ENCODE results near the gene ISCU. TPM values are rescaled to one million over a fixed set of nuclear protein-coding genes. Genes with fewer than 3 reads are reported as not detected.

Gene ISCU
- total RNA-seq, 1 donor from 2014 or later: 74.9 TPM

DNA sequence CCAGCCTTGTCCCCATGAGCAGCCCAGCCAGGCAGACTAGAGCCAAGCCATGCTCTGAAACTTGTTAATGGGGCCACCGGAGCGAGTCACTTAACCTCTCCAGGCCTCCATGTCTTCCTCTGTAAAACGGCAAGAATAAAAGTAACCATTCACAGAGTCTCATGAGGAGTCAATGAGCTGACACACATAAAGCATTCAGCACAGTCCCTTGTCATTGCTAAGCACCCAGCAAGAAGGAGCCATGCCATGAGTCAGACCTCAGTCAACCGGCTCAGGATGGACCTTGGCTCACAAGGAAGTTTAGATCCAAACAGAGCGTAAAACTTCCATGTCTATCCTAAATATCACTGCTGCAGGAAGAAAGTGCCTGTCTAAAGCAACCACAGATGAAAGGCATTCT lies 36.7 kb upstream of the ISCU start:
- H3K9me3 Mint-ChIP-seq: no peaks in the 10 kb centered on the region
- intact Hi-C loops (cut with micrococcal nuclease): no loop called here
- DNase-seq (ENCODE audit: low spot score): no peak
- no peak overlapping the region for H3K4me3 Mint-ChIP-seq
- peaks cover 50% of the 10 kb centered on the region for H3K36me3 Mint-ChIP-seq (ENCODE audit: low read depth)
- H3K4me1 Mint-ChIP-seq (ENCODE audit: low read depth): peaks cover 10% of the 10 kb centered on the region
- peak overlapping the region; percentile 20 for H3K27ac Mint-ChIP-seq
- H3K27me3 Mint-ChIP-seq (ENCODE audit: insufficient read depth): no peaks in the 10 kb centered on the region

DNA sequence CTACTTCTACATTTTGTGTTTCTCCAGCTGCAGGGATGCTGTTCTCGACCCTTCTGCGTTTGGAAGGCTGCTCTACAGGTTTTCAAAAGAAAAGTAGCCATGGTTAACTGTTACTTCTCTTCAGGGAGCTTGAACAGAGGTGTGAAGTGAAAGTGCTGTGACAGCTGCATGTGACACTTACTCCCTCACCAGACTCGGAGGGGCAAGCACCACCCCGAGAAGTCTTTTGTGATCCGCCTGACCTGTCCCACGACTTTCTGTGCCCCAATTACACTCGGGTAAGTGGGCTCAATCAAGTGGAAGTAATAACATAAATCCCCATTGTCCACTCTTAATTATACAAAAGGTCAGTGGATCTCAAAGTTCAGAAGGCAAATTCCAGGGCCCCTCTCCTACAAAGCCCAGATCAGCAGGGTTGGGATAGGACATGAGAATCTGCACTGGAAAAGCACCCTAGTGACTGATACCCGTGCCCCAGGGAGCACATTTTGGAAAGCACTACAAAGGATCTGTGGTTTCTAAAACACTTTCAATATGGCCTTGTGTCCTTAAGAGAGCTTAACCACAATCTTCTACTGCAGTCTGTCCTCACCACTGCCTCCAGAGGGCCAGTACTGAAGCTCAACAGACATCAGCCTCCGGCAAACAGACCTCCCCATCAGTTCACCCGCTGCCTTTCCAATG lies 35.8 kb upstream of the ISCU start:
- Mint-ChIP-seq H3K27ac (peak overlapping the region; percentile 38), H3K36me3 (ENCODE audit: low read depth) (peaks cover 48% of the 10 kb centered on the region), H3K4me3 (no peak overlapping the region), H3K4me1 (ENCODE audit: low read depth) (peaks cover 10% of the 10 kb centered on the region), H3K27me3 (ENCODE audit: insufficient read depth) (no peaks in the 10 kb centered on the region), H3K9me3 (no peaks in the 10 kb centered on the region)
- intact Hi-C loops (cut with micrococcal nuclease): no loop called here
- DNase-seq (ENCODE audit: low spot score): no peak

DNA sequence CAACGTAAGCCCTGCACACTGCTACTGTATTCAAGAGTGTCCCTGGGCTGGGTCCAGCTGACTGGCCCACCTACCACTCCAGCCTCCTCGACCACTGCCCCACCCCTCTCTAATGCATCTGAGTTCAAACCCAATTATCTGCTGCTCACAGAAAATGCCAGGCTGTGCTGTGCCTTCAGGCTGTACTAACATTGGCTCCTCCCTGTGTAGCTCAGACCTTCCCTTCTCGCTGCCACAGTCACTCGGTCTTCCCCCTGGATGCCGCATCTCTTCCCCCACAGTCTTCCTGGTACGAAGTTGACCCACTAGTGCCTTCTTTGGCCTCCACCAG lies 35.3 kb upstream of the ISCU start:
- peaks cover 45% of the 10 kb centered on the region for H3K36me3 Mint-ChIP-seq (ENCODE audit: low read depth)
- H3K4me3 Mint-ChIP-seq: no peak overlapping the region
- no peaks in the 10 kb centered on the region for H3K27me3 Mint-ChIP-seq (ENCODE audit: insufficient read depth)
- no peak for DNase-seq (ENCODE audit: low spot score)
- intact Hi-C loops (cut with micrococcal nuclease): no loop called here
- H3K9me3 Mint-ChIP-seq: no peaks in the 10 kb centered on the region
- peak overlapping the region; percentile 38 for H3K27ac Mint-ChIP-seq
- peaks cover 10% of the 10 kb centered on the region for H3K4me1 Mint-ChIP-seq (ENCODE audit: low read depth)

DNA sequence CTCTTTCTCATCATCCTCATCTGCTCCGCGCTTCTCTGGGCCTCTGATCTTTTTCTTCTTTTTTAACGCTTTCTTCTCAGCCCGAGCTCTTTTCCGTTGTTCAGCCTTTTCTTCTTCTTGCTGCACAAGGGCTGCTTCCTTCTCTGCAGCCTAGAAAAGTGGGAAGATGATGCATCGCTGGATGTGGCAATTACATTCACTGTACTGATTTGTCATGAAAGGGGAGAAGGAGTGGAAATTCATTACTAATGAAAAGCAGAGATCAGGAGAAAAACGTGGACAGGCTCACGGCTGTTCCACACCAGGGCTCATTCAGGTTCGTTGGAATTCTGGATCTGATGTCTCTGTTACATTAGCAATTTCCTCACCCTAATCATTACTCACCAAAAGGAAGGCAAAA lies 32.2 kb upstream of the ISCU start:
- intact Hi-C loops (cut with micrococcal nuclease): no loop called here
- H3K27me3 Mint-ChIP-seq (ENCODE audit: insufficient read depth): no peaks in the 10 kb centered on the region
- H3K4me3 Mint-ChIP-seq: no peak overlapping the region
- H3K27ac Mint-ChIP-seq: no peak overlapping the region
- H3K4me1 Mint-ChIP-seq (ENCODE audit: low read depth): peaks cover 10% of the 10 kb centered on the region
- H3K36me3 Mint-ChIP-seq (ENCODE audit: low read depth): peaks cover 42% of the 10 kb centered on the region
- no peak for DNase-seq (ENCODE audit: low spot score)
- no peaks in the 10 kb centered on the region for H3K9me3 Mint-ChIP-seq

DNA sequence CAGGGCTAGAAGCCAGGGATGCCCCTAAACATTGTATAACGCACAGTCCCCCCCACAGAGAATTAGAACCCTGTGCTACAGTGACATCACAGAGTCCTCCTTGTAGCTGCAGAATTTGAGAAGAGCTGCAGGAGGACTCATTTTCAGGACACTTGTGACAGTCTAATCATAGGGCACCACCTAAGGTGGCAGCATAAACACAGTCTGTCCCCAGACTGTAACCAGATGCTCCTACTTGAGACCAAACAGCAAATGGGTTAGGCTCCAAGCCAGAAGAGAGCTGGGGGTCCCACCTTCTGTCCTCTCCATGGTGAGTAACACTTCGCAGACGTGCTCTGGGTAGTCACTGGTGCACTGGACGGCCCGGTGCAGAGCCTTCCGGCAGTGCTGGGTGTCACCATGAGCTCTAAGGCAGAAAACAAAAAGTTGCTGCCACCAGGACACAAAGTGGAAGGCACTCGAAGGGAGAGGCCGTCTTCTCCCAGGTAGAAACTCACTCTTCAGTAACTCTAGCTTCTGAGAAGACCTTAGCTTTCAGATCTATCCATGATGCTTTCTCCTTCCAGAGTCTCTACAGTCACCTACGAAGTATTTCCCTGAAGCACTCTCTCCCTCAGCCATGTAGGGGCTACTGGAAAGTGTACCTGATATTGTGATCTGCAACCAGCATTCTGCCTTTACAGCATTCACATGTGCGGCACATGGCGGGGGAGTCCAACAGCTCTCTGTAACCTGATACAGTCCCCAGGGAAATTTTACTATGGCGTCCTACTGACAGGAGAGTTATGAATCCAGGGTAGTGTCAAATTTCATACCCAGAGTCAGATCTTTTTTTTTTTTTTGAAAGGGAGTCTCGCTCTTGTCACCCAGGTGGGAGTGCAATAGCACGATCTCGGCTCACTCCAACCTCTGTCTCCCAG lies 30.2 kb upstream of the ISCU start:
- Mint-ChIP-seq H3K9me3 (no peaks in the 10 kb centered on the region), H3K4me3 (no peak overlapping the region)

DNA sequence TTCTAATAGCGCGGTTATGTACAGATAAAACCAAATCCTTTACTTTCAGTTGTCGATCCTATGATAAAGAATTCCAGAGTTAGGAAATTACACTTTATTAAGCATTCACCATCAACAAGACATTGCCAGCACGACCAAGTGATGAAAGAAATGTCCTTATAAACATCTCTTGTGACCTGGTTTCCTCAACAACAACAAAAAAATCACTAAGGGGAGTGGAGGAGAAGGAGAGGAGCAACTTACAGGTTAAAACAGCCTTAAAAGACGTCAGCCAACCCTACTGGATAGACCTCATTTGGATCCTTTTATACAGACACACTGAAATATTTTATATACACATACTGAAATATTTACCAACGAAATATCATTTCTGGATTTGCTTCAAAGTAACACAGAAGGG lies 24.2 kb upstream of the ISCU start:
- Mint-ChIP-seq H3K4me3 (no peak overlapping the region), H3K36me3 (ENCODE audit: low read depth) (peaks cover 43% of the 10 kb centered on the region), H3K27me3 (ENCODE audit: insufficient read depth) (no peaks in the 10 kb centered on the region), H3K4me1 (ENCODE audit: low read depth) (peaks cover 12% of the 10 kb centered on the region), H3K27ac (no peak overlapping the region), H3K9me3 (no peaks in the 10 kb centered on the region)
- intact Hi-C loops (cut with micrococcal nuclease): no loop called here
- DNase-seq (ENCODE audit: low spot score): no peak

More for the DNA sequence above, 30.2 kb upstream of the ISCU start:
- no peak for DNase-seq (ENCODE audit: low spot score)
- intact Hi-C loops (cut with micrococcal nuclease): no loop called here
- no peak overlapping the region for H3K27ac Mint-ChIP-seq
- no peaks in the 10 kb centered on the region for H3K27me3 Mint-ChIP-seq (ENCODE audit: insufficient read depth)
- H3K4me1 Mint-ChIP-seq (ENCODE audit: low read depth): peaks cover 4% of the 10 kb centered on the region
- peaks cover 41% of the 10 kb centered on the region for H3K36me3 Mint-ChIP-seq (ENCODE audit: low read depth)

DNA sequence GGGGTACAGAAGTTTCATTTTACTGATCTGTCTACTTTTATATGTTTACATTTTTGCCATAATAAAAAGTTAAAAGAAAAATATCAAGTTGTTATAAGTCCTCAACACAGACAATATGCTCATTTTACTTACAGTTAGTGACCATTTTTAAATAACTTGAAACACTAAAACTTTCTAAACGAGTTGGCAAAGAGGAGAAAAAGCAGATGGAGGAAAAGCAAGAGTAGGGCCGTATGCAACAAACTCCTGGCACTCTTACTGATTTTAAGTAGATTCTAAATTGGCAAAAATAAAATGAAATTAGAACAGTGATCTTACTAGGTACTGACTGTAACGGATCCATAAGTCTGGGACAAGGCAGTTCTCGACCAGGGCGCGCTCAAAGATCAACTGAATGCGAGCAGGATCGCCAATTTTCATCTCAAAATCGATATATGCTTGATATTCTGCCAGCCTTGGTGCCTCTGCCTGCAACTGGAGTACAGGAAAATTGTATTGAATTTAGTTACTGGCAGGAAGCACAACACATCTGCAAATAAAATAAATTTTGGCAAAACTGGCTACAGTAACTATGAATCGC lies 23.7 kb upstream of the ISCU start:
- Mint-ChIP-seq H3K36me3 (ENCODE audit: low read depth) (peaks cover 49% of the 10 kb centered on the region), H3K27me3 (ENCODE audit: insufficient read depth) (no peaks in the 10 kb centered on the region), H3K9me3 (no peaks in the 10 kb centered on the region), H3K4me1 (ENCODE audit: low read depth) (peaks cover 13% of the 10 kb centered on the region), H3K4me3 (no peak overlapping the region), H3K27ac (no peak overlapping the region)
- no peak for DNase-seq (ENCODE audit: low spot score)
- intact Hi-C loops (cut with micrococcal nuclease): no loop called here

DNA sequence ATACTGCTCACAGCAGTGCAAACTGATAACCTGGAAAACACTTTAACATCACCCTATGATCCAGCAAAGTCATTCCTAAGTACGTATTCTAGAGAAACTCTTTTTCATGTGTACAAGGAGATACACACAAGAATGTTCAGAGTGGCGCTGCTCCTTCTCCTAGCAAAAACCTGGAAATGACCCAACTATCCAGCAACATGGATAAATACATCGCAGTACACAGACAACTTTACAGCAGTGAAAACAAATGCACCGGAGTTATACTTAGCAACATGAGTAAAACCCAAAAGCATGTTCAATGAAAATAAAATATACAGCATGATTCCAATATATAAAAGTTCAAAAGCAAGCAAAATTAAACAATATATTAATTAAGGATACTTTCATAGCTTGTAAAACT lies 20.1 kb upstream of the ISCU start:
- intact Hi-C loops (cut with micrococcal nuclease): no loop called here
- peaks cover 47% of the 10 kb centered on the region for H3K36me3 Mint-ChIP-seq (ENCODE audit: low read depth)
- no peak overlapping the region for H3K27ac Mint-ChIP-seq
- no peak for DNase-seq (ENCODE audit: low spot score)
- no peak overlapping the region for H3K4me3 Mint-ChIP-seq
- peaks cover 26% of the 10 kb centered on the region for H3K4me1 Mint-ChIP-seq (ENCODE audit: low read depth)
- no peaks in the 10 kb centered on the region for H3K27me3 Mint-ChIP-seq (ENCODE audit: insufficient read depth)
- H3K9me3 Mint-ChIP-seq: no peaks in the 10 kb centered on the region

DNA sequence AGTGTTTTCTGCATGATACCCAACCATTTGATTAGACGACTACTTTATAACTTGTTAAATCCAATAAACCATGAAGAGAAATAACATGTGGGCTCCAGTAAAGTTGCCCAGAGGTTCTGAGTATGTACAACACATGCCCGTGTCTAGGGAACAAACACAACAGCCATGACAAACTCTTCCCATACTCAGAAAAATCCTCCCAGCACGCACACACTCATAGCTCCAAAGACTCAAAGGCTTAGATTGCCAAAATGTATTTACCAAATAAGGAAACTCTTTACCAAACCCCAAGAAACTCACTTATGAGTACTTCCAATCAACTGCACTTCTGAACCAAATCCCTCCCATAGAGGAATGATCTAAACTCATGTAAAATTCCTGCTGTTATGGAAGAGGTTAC lies 18.7 kb upstream of the ISCU start:
- Mint-ChIP-seq H3K27me3 (ENCODE audit: insufficient read depth) (no peaks in the 10 kb centered on the region), H3K36me3 (ENCODE audit: low read depth) (peaks cover 46% of the 10 kb centered on the region), H3K4me1 (ENCODE audit: low read depth) (peaks cover 26% of the 10 kb centered on the region), H3K9me3 (no peaks in the 10 kb centered on the region), H3K27ac (no peak overlapping the region), H3K4me3 (no peak overlapping the region)
- intact Hi-C loops (cut with micrococcal nuclease): no loop called here
- DNase-seq (ENCODE audit: low spot score): no peak

DNA sequence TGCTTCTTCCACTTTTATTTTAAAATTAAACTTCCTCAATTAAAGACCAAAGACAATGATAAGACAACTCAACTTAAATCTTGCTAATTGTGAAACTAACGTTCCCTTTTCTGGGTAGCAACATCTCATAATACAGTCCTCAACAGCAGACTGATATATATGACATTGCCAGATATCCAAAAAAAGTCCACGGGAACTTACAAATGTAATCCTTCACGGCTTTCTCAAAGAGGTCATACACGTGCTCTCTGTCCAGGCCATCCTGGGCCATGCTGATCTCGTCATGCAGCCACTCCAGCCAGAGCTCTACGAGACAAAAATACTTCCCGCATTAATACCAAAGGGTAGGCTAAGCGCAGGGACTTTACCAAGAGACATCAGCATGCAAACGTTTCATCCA lies 14.7 kb upstream of the ISCU start:
- Mint-ChIP-seq H3K36me3 (ENCODE audit: low read depth) (peaks cover 44% of the 10 kb centered on the region), H3K4me3 (no peak overlapping the region), H3K4me1 (ENCODE audit: low read depth) (peaks cover 34% of the 10 kb centered on the region), H3K27me3 (ENCODE audit: insufficient read depth) (no peaks in the 10 kb centered on the region), H3K9me3 (no peaks in the 10 kb centered on the region), H3K27ac (no peak overlapping the region)
- DNase-seq (ENCODE audit: low spot score): no peak
- intact Hi-C loops (cut with micrococcal nuclease): no loop called here

DNA sequence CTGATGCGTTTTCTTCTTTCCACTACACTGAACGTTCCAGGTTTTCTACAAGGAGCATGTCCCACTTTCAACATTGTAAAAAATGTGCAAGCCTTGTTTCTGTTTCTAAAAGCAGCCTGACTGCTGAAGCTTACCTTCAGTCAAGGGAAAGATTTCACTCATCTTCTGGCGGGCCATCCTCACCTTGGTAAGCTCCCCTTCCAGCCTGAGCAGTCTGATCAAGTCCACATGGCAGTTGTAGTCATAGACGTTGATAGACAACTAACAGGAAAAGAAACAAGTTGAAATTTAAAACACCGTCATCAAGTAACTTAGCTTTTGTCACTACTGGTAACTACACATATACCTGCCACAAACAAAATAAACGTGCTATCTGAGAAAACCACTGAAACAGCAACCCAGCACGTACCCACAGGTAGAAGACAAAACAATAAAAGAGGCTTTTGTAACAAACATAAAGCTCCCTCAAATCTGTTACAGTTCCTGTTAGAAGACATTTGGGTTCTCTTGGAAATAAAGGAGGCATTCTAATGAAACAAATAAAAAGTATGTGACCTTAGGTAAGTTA lies 13.4 kb upstream of the ISCU start:
- H3K36me3 Mint-ChIP-seq (ENCODE audit: low read depth): peaks cover 35% of the 10 kb centered on the region
- H3K4me3 Mint-ChIP-seq: no peak overlapping the region
- H3K27me3 Mint-ChIP-seq (ENCODE audit: insufficient read depth): no peaks in the 10 kb centered on the region
- no peak for DNase-seq (ENCODE audit: low spot score)
- no peak overlapping the region for H3K27ac Mint-ChIP-seq
- peaks cover 43% of the 10 kb centered on the region for H3K4me1 Mint-ChIP-seq (ENCODE audit: low read depth)
- no peaks in the 10 kb centered on the region for H3K9me3 Mint-ChIP-seq
- intact Hi-C loops (cut with micrococcal nuclease): no loop called here

DNA sequence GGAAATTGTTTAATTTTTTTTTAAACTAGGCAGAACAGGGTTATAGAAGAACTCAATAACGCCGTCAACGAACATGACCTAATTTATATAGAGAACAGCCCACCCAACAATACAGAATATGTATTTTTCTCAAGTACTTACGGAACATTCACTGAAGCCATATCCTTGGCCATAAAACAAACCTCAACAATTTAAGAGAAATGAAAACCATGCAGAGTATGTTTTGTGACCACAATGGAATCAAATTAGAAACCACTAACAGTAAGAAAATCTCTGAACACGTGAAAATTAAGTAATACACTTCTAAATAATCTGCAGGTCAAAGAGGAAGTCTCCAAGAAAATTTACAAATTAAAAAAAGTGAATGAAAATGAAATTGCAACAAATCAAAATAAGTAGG lies 10.9 kb upstream of the ISCU start:
- intact Hi-C loops (cut with micrococcal nuclease): no loop called here
- no peak overlapping the region for H3K27ac Mint-ChIP-seq

DNA sequence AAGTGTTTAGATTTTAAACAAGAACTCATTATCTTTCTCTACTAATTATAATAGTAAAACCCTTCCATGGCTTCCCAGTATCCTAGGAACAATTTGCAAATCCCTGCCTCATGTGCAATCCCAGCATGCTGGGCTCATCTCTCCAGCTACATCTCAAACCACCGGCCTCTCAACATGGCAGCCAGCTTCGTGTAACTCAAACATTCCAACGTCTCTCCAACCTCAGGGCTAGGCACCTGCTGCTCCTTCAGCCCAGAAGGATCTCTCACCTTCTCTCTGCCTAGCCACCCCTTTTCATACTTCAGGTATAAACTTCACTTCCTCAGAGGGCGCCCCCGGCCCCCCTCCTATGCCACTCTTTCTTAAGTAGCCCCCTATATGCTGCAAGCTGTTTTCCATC lies 8.6 kb upstream of the ISCU start:
- DNase-seq (ENCODE audit: low spot score): no peak
- Mint-ChIP-seq H3K4me1 (ENCODE audit: low read depth) (peaks cover 69% of the 10 kb centered on the region), H3K27ac (no peak overlapping the region), H3K4me3 (no peak overlapping the region), H3K27me3 (ENCODE audit: insufficient read depth) (no peaks in the 10 kb centered on the region), H3K9me3 (no peaks in the 10 kb centered on the region), H3K36me3 (ENCODE audit: low read depth) (peaks cover 21% of the 10 kb centered on the region)
- intact Hi-C loops (cut with micrococcal nuclease): no loop called here

More for the DNA sequence above, 10.9 kb upstream of the ISCU start:
- Mint-ChIP-seq H3K4me1 (ENCODE audit: low read depth) (peaks cover 53% of the 10 kb centered on the region), H3K27me3 (ENCODE audit: insufficient read depth) (no peaks in the 10 kb centered on the region), H3K4me3 (no peak overlapping the region), H3K9me3 (no peaks in the 10 kb centered on the region), H3K36me3 (ENCODE audit: low read depth) (peaks cover 31% of the 10 kb centered on the region)
- DNase-seq (ENCODE audit: low spot score): no peak

Measured in activated T-helper 1 cell treated with anti-CD3 and anti-CD28 coated beads, Interleukin-12 subunit alpha, Interleukin-12 subunit beta, Interleukin-2, Interleukin-4 antibody, amounts not matched to agents 30 ng/mL and 10 ng/mL and 1 ng/mL, durations not matched to agents 14 hours and 24 hours and 36 hours (primary cell).